A549 (cell line): ENCODE measurements around the gene ADI1. TPM values are rescaled to one million over a fixed set of nuclear protein-coding genes. Genes with fewer than 3 reads are reported as not detected.

Experiments
- ATAC-seq, 2 experiments: fragments of 200-7000 bp in 1 of 2; fragments of >200 bp in 1 of 2; cut with Nextera tagmentation in 1 of 2; cut with Tn5 transposase in 1 of 2; 3 replicates each; pipeline versions ENCODE4 v1.8.0 to v1.9.1; 2018 to 2020; ENCODE audit warnings: mild to moderate bottlenecking in 1 of 2, moderate library complexity in 1 of 2
- CTCF ChIA-PET: fragments of 300-600 bp; sonication (Branson Sonifier 250); formaldehyde crosslinking; extraction: SDS; loops from one replicate; lab custom pipeline; 2021; ENCODE audit warnings: antibody characterized with exemption, inconsistent platforms; lab: Yijun Ruan, JAX
- POLR2A ChIA-PET: fragments of 350-600 bp; formaldehyde crosslinking; extraction: SDS; loops from one replicate; lab custom pipeline; 2021; ENCODE audit warnings: antibody characterized with exemption, inconsistent platforms; lab: Yijun Ruan, JAX
- DNase-seq, 2 experiments: peaks; one replicate each; pipeline versions ENCODE4 v3.0.0 to v3.0.0-alpha.2; 2011 to 2016; ENCODE audit warnings: low read depth in 1 of 2, low spot score in 1 of 2
- FAIRE-seq: peaks from 2 replicates; lab custom pipeline; 2011; peaks lifted over from hg19 to GRCh38; lab: Jason Lieb, UNC
- H3K27ac ChIP-seq, 2 experiments: fragments of >200 bp; sonication (Bioruptor Twin); formaldehyde crosslinking; 3 replicates each; pipeline ENCODE4 v1.5.1; 2016 to 2017
- H3K4me1 ChIP-seq: fragments of >200 bp; sonication (Bioruptor Twin); formaldehyde crosslinking; 3 replicates; pipeline ENCODE4 v1.6.1; 2016
- H3K4me2 ChIP-seq: fragments of >200 bp; sonication (Bioruptor Twin); formaldehyde crosslinking; 3 replicates; pipeline ENCODE4 v1.6.1; 2016
- H3K4me3 ChIP-seq: fragments of >200 bp; sonication (Bioruptor Twin); formaldehyde crosslinking; 3 replicates; pipeline ENCODE4 v1.5.1; 2016
- H3K9me3 ChIP-seq: fragments of >200 bp; sonication (Bioruptor Twin); formaldehyde crosslinking; 3 replicates; pipeline ENCODE4 v1.6.1; 2016
- BCL3 ChIP-seq: fragments of >200 bp; sonication (Bioruptor Twin); formaldehyde crosslinking; IDR thresholded peaks from 3 replicates; pipeline ENCODE4 v1.6.1; 2016
- CBX2 ChIP-seq: fragments of 200-600 bp; sonication (generic); IDR thresholded peaks from 2 replicates; pipeline ENCODE4 v1.6.1; 2016; ENCODE audit warnings: low read depth, mild to moderate bottlenecking, borderline replicate concordance
- CEBPB ChIP-seq, 2 experiments: fragments of >200 bp in 1 of 2; sonication (Bioruptor Twin) in 1 of 2; formaldehyde crosslinking in 1 of 2; IDR thresholded peaks; 2 replicates each; pipeline ENCODE4 v1.6.1; 2012 to 2016
- CHD4 ChIP-seq: fragments of 200-600 bp; sonication (generic); IDR thresholded peaks from 2 replicates; pipeline ENCODE4 v1.6.1; 2016; ENCODE audit warnings: antibody characterized with exemption, mild to moderate bottlenecking, borderline replicate concordance
- ELK1 ChIP-seq: fragments of 150-350 bp; IDR thresholded peaks from 2 replicates; pipeline ENCODE4 v1.6.1; 2014; ENCODE audit warnings: low read depth, mild to moderate bottlenecking, low read length
- HDAC2 ChIP-seq: fragments of 200-600 bp; sonication (generic); IDR thresholded peaks from 2 replicates; pipeline ENCODE4 v1.6.1; 2016
- HES2 ChIP-seq: fragments of >200 bp; sonication (Bioruptor Twin); formaldehyde crosslinking; IDR thresholded peaks from 2 replicates; pipeline ENCODE4 v1.6.1; 2016
- HEYL ChIP-seq: fragments of 250-450 bp; sonication (Bioruptor Pico); IDR thresholded peaks from 2 replicates; pipeline ENCODE4 v1.8.0; 2021; ENCODE audit warnings: mild to moderate bottlenecking, moderate library complexity
- MAFK ChIP-seq: fragments of 450-650 bp; IDR thresholded peaks from 2 replicates; pipeline ENCODE4 v1.6.1; 2014; ENCODE audit not compliant: partially characterized antibody
- MAX ChIP-seq: IDR thresholded peaks from 2 replicates; pipeline ENCODE4 v1.6.1; 2012
- NR3C1 ChIP-seq: fragments of >200 bp; sonication (Bioruptor Twin); formaldehyde crosslinking; IDR thresholded peaks from 3 replicates; pipeline ENCODE4 v1.6.1; 2017
- POLR2A ChIP-seq: IDR thresholded peaks from 2 replicates; pipeline ENCODE4 v1.6.1; 2012; ENCODE audit warnings: mild to moderate bottlenecking, low read length
- RAD21 ChIP-seq, 2 experiments: fragments of >200 bp in 1 of 2; sonication (Bioruptor Twin) in 1 of 2; formaldehyde crosslinking in 1 of 2; IDR thresholded peaks in 1 of 2; conservative IDR thresholded peaks in 1 of 2; 2 replicates in 1 of 2; 3 replicates in 1 of 2; pipeline ENCODE4 v1.6.1; 2012 to 2018; ENCODE audit warnings: inconsistent platforms in 1 of 2
- REST ChIP-seq: fragments of 200-600 bp; sonication (generic); IDR thresholded peaks from 2 replicates; pipeline ENCODE4 v1.6.1; 2016; ENCODE audit warnings: antibody characterized with exemption, mild to moderate bottlenecking, moderate library complexity
- RNF2 ChIP-seq: fragments of 200-600 bp; sonication (generic); IDR thresholded peaks from 2 replicates; pipeline ENCODE4 v1.6.1; 2016; ENCODE audit warnings: low read depth, mild to moderate bottlenecking, antibody characterized with exemption, moderate library complexity, borderline replicate concordance
- SMC3 ChIP-seq: fragments of >200 bp; sonication (Bioruptor Twin); formaldehyde crosslinking; IDR thresholded peaks from 3 replicates; pipeline ENCODE4 v1.6.1; 2018; ENCODE audit warnings: inconsistent platforms
- SREBF2 ChIP-seq: fragments of 450-650 bp; IDR thresholded peaks from 2 replicates; pipeline ENCODE4 v1.6.1; 2014; ENCODE audit warnings: mild to moderate bottlenecking, moderate library complexity
- TFCP2L1 ChIP-seq: fragments of 250-450 bp; sonication (Bioruptor Pico); IDR thresholded peaks from 2 replicates; pipeline ENCODE4 v1.5.0; 2021; ENCODE audit warnings: mild to moderate bottlenecking
- ZNF302 ChIP-seq: fragments of 250-450 bp; sonication (Bioruptor Pico); IDR thresholded peaks from 2 replicates; pipeline ENCODE4 v1.9.0; 2021; ENCODE audit warnings: inconsistent platforms, mild to moderate bottlenecking, moderate library complexity
- ZSCAN20 ChIP-seq: fragments of 250-450 bp; sonication (Bioruptor Pico); IDR thresholded peaks from 2 replicates; pipeline ENCODE4 v1.8.0; 2022; ENCODE audit warnings: mild to moderate bottlenecking, moderate library complexity
- WGBS: methylation state at CpG from one replicate; pipeline ENCODE4 v1.1.6; 2017; ENCODE audit errors: missing lambda C conversion rate; 5-methylcytosine and 5-hydroxymethylcytosine counted together
- polyA plus RNA-seq, 4 experiments: library from polyadenylated mRNA; depleted of rRNA in 3 of 4; stranded (reverse); fragments of >200 nt; fragmentation: RNase III in 1 of 4; extraction: RNeasy Plus Mini Kit Qiagen cat#74134 plus additional on column Dnase treatment in 1 of 4; gene quantifications; 2 replicates in 3 of 4; 3 replicates in 1 of 4; pipeline ENCODE4 v1.2.3, GENCODE V29; 2011 to 2017
- TF ChIP-seq, protein P1 (sequence below): fragments of >200 bp; sonication (Bioruptor Twin); formaldehyde crosslinking; IDR thresholded peaks from 3 replicates; pipeline ENCODE4 v1.5.1; 2016

The ADI1 gene
- polyA plus RNA-seq, 2 of the 4 experiments (the other 2 are of a cell fraction) = 47.9 to 84.6 TPM

- no peak for TF ChIP-seq REST
- no peak for TF ChIP-seq RAD21 (conservative IDR thresholded peaks at IDR 0.05 in 1 of 2, IDR thresholded peaks at IDR 0.05 in 1 of 2)
- no peak for TF ChIP-seq HDAC2
These were observed 15.8 kb downstream of the ADI1 start (continued) for GRCh38 chr2:3503483-3503882.

DNA sequence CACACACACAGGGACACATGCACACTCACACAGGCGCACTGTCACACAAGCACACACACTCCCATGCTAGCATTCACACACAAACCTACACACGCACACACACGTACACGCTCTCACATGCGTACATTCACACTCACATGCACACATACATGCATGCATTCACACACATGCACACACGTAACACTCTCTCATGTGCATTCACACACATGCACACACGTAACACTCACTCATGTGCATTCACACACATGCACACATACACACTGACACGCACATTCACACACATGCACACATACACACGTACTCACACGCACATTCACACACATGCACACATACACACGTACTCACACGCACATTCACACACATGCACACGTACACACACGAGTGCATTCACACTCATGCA, 16.3 kb downstream of the ADI1 start:
- ATAC-seq (no peak), FAIRE-seq (no peak), DNase-seq (no peak)
- no peak for TF ChIP-seq ZSCAN20
- TF ChIP-seq POLR2A = peak; percentile 31; the same call in 1 of the 2 replicates
- ChIA-PET POLR2A (no interaction called here), CTCF (interaction anchor here (0.7 kb wide), 1 partner anchor 19 kb away, joined by 3 read pairs; no protein-coding TSS in a partner anchor)
- no peak overlapping the region for H3K4me3 ChIP-seq
- H3K9me3 ChIP-seq = no peaks in the 10 kb centered on the region
- H3K4me1 ChIP-seq = no peaks in the 10 kb centered on the region
- no peak overlapping the region for H3K4me2 ChIP-seq
- H3K27ac ChIP-seq = no peak overlapping the region
- WGBS = 90% methylated on average over 14 of the region's 14 CpGs

- Histone ChIP-seq H3K4me2 (no peak overlapping the region), H3K4me1 (no peaks in the 10 kb centered on the region), H3K4me3 (no peak overlapping the region), H3K9me3 (no peaks in the 10 kb centered on the region), H3K27ac (no peak overlapping the region)
- POLR2A ChIA-PET = no interaction called here
- no peak for ATAC-seq
- WGBS = 94% methylated on average over 34 of the region's 34 CpGs
- FAIRE-seq = no peak
- DNase-seq = no peak
- TF ChIP-seq HES2 = no peak
- TF ChIP-seq ZNF302 (CRISPR knock-in tag) = no peak
- no peak for TF ChIP-seq RAD21 (conservative IDR thresholded peaks at IDR 0.05 in 1 of 2, IDR thresholded peaks at IDR 0.05 in 1 of 2)
- no peak for TF ChIP-seq MAX
- no peak for TF ChIP-seq SMC3
- TF ChIP-seq NR3C1 = no peak
- TF ChIP-seq, protein P1, sequence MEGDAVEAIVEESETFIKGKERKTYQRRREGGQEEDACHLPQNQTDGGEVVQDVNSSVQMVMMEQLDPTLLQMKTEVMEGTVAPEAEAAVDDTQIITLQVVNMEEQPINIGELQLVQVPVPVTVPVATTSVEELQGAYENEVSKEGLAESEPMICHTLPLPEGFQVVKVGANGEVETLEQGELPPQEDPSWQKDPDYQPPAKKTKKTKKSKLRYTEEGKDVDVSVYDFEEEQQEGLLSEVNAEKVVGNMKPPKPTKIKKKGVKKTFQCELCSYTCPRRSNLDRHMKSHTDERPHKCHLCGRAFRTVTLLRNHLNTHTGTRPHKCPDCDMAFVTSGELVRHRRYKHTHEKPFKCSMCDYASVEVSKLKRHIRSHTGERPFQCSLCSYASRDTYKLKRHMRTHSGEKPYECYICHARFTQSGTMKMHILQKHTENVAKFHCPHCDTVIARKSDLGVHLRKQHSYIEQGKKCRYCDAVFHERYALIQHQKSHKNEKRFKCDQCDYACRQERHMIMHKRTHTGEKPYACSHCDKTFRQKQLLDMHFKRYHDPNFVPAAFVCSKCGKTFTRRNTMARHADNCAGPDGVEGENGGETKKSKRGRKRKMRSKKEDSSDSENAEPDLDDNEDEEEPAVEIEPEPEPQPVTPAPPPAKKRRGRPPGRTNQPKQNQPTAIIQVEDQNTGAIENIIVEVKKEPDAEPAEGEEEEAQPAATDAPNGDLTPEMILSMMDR = no peak
- TF ChIP-seq CBX2 = no peak
- no peak for TF ChIP-seq TFCP2L1 (CRISPR knock-in tag)
- TF ChIP-seq HEYL (CRISPR knock-in tag) = no peak
- no peak for TF ChIP-seq BCL3
- TF ChIP-seq CEBPB (IDR thresholded peaks at IDR 0.05) = no peak
- TF ChIP-seq CHD4 = no peak
- TF ChIP-seq SREBF2 = no peak
- no peak for TF ChIP-seq RNF2
- TF ChIP-seq ZSCAN20 = no peak
- no peak for TF ChIP-seq ELK1
- no peak for TF ChIP-seq MAFK
- TF ChIP-seq HDAC2 = no peak
- CTCF ChIA-PET = interaction anchor here (1.2 kb wide), 1 partner anchor 38 kb away, joined by 3 read pairs; no protein-coding TSS in a partner anchor
These were observed 18.9 kb downstream of the ADI1 start for GRCh38 chr2:3500326-3500899.
